MCF 10A (cell line): ENCODE results near the gene EXOSC10. TPM values are rescaled to one million over a fixed set of nuclear protein-coding genes. Genes with fewer than 3 reads are reported as not detected.

Source experiments
- Bru-seq: library from RNA; stranded (reverse); fragments of 400-500 nt; gene quantifications from one replicate; lab custom pipeline; 2021; lab: Mats Ljungman, UMichigan
- BruChase-seq, 2 experiments: library from RNA; stranded (reverse); fragments of 400-500 nt; gene quantifications; one replicate each; lab custom pipeline; 2021; lab: Mats Ljungman, UMichigan
- BruUV-seq: library from RNA; stranded (reverse); fragments of 400-500 nt; replicated peaks from 2 replicates; lab custom pipeline; 2021; lab: Mats Ljungman, UMichigan
- CTCF ChIA-PET: fragments of 300-600 bp; sonication (Branson Sonifier 250); formaldehyde crosslinking; extraction: SDS; loops from one replicate; lab custom pipeline; 2021; ENCODE audit warnings: antibody characterized with exemption, inconsistent platforms; lab: Yijun Ruan, JAX
- POLR2A ChIA-PET: fragments of 300-600, 350-650 bp; sonication (Branson Sonifier 250); formaldehyde crosslinking; extraction: SDS; loops from one replicate; lab custom pipeline; 2020; ENCODE audit warnings: antibody characterized with exemption, inconsistent platforms; lab: Yijun Ruan, JAX
- DNase-seq: peaks from one replicate; pipeline ENCODE4 v3.0.0-alpha.2; 2018; ENCODE audit not compliant: unreplicated experiment
- H3K27ac Mint-ChIP-seq: one replicate; pipeline ENCODE4 v1.8.0; 2022; ENCODE audit warnings: mild to moderate bottlenecking, low read depth, mixed read lengths; ENCODE audit not compliant: unreplicated experiment
- H3K27me3 Mint-ChIP-seq: one replicate; pipeline ENCODE4 v1.8.0; 2022; ENCODE audit warnings: mixed read lengths; ENCODE audit not compliant: insufficient read depth, unreplicated experiment
- H3K36me3 Mint-ChIP-seq: one replicate; pipeline ENCODE4 v1.8.0; 2022; ENCODE audit warnings: mild to moderate bottlenecking, moderate library complexity, mixed read lengths; ENCODE audit not compliant: insufficient read depth, unreplicated experiment
- H3K4me1 Mint-ChIP-seq: one replicate; pipeline ENCODE4 v1.8.0; 2022; ENCODE audit warnings: mixed read lengths; ENCODE audit not compliant: insufficient read depth, unreplicated experiment
- H3K4me3 Mint-ChIP-seq: one replicate; pipeline ENCODE4 v1.8.0; 2022; ENCODE audit warnings: mild to moderate bottlenecking, moderate library complexity, mixed read lengths; ENCODE audit not compliant: unreplicated experiment
- H3K9me3 Mint-ChIP-seq: one replicate; pipeline ENCODE4 v1.8.0; 2022; ENCODE audit warnings: mixed read lengths; ENCODE audit not compliant: unreplicated experiment
- CTCF ChIP-seq: fragments of 200-600 bp; IDR thresholded peaks from one replicate; pipeline ENCODE4 v1.8.0; 2022; ENCODE audit warnings: antibody characterized with exemption, mild to moderate bottlenecking; ENCODE audit not compliant: unreplicated experiment
- intact Hi-C: fragments of 100-400 bp; cut with micrococcal nuclease; formaldehyde crosslinking; loops from 2 replicates; pipeline ENCODE4 v1.14.1; 2022
- long read RNA-seq: library from polyadenylated mRNA; stranded (forward); transcript quantifications from one replicate; pipeline ENCODE4 v2.0.0, GENCODE V29; 2022
- total RNA-seq: library from RNA; stranded (reverse); gene quantifications from 2 replicates; pipeline ENCODE4 v1.2.3, GENCODE V29; 2022

EXOSC10 gene
- total RNA-seq (65.1 and 70.5 TPM in 2 replicates), Bru-seq, nascent RNA (percentile 80 among the genes with signal in this experiment), BruChase-seq, experiment 1, labeled RNA remaining after a 6-hour chase (percentile 90 among the genes with signal in this experiment), BruChase-seq, experiment 2, labeled RNA remaining after a 2-hour chase (percentile 84 among the genes with signal in this experiment)
- long read RNA-seq, transcript EXOSC10-202 (25 exons, 2,808 nt): major isoform, 137 of 182 reads
- long read RNA-seq, partial matches to known transcripts: 13 of 182 reads
- long read RNA-seq, other reads (novel, unspliced or antisense): 31 of 182 reads

GRCh38 chr1:11099310-11100148 is at the start of gene EXOSC10:
TSS of gene EXOSC10 (minus strand) at chr1:11099869. CDS start at chr1:11099831, 38 bp downstream.
- Mint-ChIP-seq H3K27ac (peak within 1 kb of the TSS; percentile 94), H3K27me3 (no peaks in the 10 kb centered on the region), H3K36me3 (peaks cover 46% of the 10 kb centered on the region), H3K9me3 (no peaks in the 10 kb centered on the region), H3K4me3 (peak within 1 kb of the TSS; percentile 98), H3K4me1 (peaks cover 7% of the 10 kb centered on the region)
- BruUV-seq: no TSS peak
- TF ChIP-seq CTCF: no peak
- POLR2A ChIA-PET: interaction anchor here (0.6 to 3.2 kb wide), 27 partner anchors 9 to 1146 kb away, joined by 3 to 30 read pairs (median 4); partner anchors contain the start of genes AGTRAP, CLCN6, MTHFR and MTOR
- DNase-seq: peak; percentile 91
- CTCF ChIA-PET: interaction anchor here (0.5 to 3.2 kb wide), 6 partner anchors 8 to 620 kb away, joined by 3 to 10 read pairs (median 4); no protein-coding TSS in a partner anchor
- intact Hi-C loops: loop anchor here (2.0 kb wide), 1 partner anchor 59 kb away; no protein-coding TSS in a partner anchor

- H3K4me1 Mint-ChIP-seq: no peaks in the 10 kb centered on the region
- no TSS peak for BruUV-seq
- CTCF ChIA-PET: interaction anchor here (0.5 to 1.3 kb wide), 3 partner anchors 11 to 1835 kb away, joined by 3 to 4 read pairs (median 4); no protein-coding TSS in a partner anchor
Observed at GRCh38 chr1:11147197-11147770, 47.6 kb upstream of the EXOSC10 start.

GRCh38 chr1:11145741-11146140 is 46.1 kb upstream of the EXOSC10 start:
- DNase-seq: no peak
- Mint-ChIP-seq H3K9me3 (no peaks in the 10 kb centered on the region), H3K4me3 (no peak overlapping the region), H3K27me3 (no peaks in the 10 kb centered on the region), H3K36me3 (peaks cover 71% of the 10 kb centered on the region), H3K27ac (no peak overlapping the region), H3K4me1 (no peaks in the 10 kb centered on the region)
- ChIA-PET CTCF (interaction anchor here (0.6 to 1.3 kb wide), 2 partner anchors 11 to 108 kb away, joined by 4 to 5 read pairs; no protein-coding TSS in a partner anchor), POLR2A (interaction anchor here (0.6 kb wide), 1 partner anchor 589 kb away, joined by 3 read pairs; no protein-coding TSS in a partner anchor)
- no TSS peak for BruUV-seq
- no peak for TF ChIP-seq CTCF
- intact Hi-C loops: no loop called here

More at GRCh38 chr1:11147197-11147770, 47.6 kb upstream of the EXOSC10 start:
- no peak overlapping the region for H3K27ac Mint-ChIP-seq
- H3K36me3 Mint-ChIP-seq: peaks cover 70% of the 10 kb centered on the region
- no peaks in the 10 kb centered on the region for H3K9me3 Mint-ChIP-seq
- H3K27me3 Mint-ChIP-seq: no peaks in the 10 kb centered on the region
- intact Hi-C loops: no loop called here
- H3K4me3 Mint-ChIP-seq: no peak overlapping the region
- POLR2A ChIA-PET: interaction anchor here (1.2 kb wide), 1 partner anchor 48 kb away, joined by 5 read pairs; the partner anchor contains the start of gene EXOSC10
- peak; percentile 21 for DNase-seq
- no peak for TF ChIP-seq CTCF
